ENCODE data around the gene TMEM175.

Gene TMEM175

DNA sequence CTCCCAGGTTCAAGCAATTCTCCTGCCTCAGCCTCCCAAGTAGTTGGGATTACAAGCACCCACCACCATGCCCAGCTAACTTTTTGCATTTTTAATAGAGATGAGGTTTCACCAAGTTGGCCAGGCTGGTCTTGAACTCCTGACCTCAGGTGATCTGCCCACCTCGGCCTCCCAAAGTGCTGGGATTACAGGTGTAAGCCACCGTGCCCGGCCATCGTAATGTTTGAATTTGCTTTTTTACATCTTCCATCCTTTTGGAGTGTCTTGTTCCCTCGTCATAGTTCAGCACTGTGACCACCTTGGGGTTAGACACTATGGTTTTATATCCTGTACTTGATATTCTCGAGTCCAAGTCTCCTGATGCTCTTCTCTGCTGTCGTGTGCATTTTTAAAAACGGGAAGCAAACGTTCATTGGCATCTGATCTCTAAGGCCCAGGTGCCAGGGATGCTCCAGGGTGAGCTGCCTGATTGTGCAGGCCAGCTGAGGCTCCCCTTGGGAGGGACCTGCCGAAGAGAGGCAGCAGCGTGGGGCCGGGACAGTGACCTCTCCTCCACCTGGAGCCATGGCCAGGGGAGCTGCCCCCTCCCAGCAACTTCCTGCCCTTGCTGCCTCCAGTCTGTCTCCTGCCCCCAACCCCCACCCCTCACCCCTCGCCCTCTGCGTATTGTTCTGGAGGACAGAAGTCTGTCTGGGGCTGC lies 24.4 kb downstream of the TMEM175 start:
- no peak for TF ChIP-seq EZH2phosphoT487 (IDR thresholded peaks at IDR 0.05; ENCODE audit: borderline replicate concordance)
- H3K9ac ChIP-seq (ENCODE audit: low read depth, low read length, poor library complexity, severe bottlenecking), result no peak overlapping the region
- no peaks in the 10 kb centered on the region for H3K79me2 ChIP-seq (ENCODE audit: insufficient read depth, low read length)
- H3K9me3 ChIP-seq (ENCODE audit: insufficient read depth, low read depth, low read length), result no peaks in the 10 kb centered on the region
- no peak overlapping the region for H2AFZ ChIP-seq (ENCODE audit: low read length)
- no peak overlapping the region for H3K4me3 ChIP-seq (ENCODE audit: low read length, poor library complexity, severe bottlenecking)
- H4K20me1 ChIP-seq (ENCODE audit: insufficient read depth, low read length, poor library complexity, severe bottlenecking), result no peaks in the 10 kb centered on the region
- no peaks in the 10 kb centered on the region for H3K9me2 ChIP-seq (replicated peaks; ENCODE audit: low read depth, low read length)
- H3F3A ChIP-seq (ENCODE audit: low read depth), result no peaks in the 10 kb centered on the region
- H3K36me3 ChIP-seq (ENCODE audit: insufficient read depth, low read length), result no peaks in the 10 kb centered on the region
- no peak overlapping the region for H3K4me2 ChIP-seq (ENCODE audit: low read depth, low read length, poor library complexity, severe bottlenecking)
- H3K27me3 ChIP-seq (ENCODE audit: insufficient read depth, low read length, poor library complexity, severe bottlenecking), result no peaks in the 10 kb centered on the region
- H3K4me1 ChIP-seq (ENCODE audit: insufficient read depth, low read length, poor library complexity, severe bottlenecking), result no peaks in the 10 kb centered on the region

DNA sequence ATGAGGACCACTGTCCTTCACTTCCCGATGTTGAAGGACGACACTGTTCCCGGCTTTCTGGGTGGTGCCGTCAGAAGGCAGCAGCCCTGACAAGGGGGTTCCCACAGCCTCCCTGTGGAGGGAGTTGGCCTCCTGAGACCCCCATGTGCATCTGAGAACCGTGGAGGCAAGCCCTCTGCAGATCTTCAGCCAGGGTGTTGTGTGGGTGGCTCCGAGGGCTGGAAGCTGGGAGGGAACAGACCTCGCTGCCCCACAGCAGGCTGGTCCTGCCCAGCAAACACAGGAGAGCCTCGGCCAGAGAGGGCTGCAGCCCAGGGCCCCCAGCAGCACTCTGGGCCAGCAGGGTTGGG lies 24.9 kb downstream of the TMEM175 start:
- H3K4me2 ChIP-seq (ENCODE audit: low read depth, low read length, poor library complexity, severe bottlenecking), result no peak overlapping the region
- H3K4me3 ChIP-seq (ENCODE audit: low read length, poor library complexity, severe bottlenecking), result no peak overlapping the region
- no peaks in the 10 kb centered on the region for H3K27me3 ChIP-seq (ENCODE audit: insufficient read depth, low read length, poor library complexity, severe bottlenecking)
- no peak for TF ChIP-seq EZH2phosphoT487 (IDR thresholded peaks at IDR 0.05; ENCODE audit: borderline replicate concordance)
- TF ChIP-seq, protein P1, sequence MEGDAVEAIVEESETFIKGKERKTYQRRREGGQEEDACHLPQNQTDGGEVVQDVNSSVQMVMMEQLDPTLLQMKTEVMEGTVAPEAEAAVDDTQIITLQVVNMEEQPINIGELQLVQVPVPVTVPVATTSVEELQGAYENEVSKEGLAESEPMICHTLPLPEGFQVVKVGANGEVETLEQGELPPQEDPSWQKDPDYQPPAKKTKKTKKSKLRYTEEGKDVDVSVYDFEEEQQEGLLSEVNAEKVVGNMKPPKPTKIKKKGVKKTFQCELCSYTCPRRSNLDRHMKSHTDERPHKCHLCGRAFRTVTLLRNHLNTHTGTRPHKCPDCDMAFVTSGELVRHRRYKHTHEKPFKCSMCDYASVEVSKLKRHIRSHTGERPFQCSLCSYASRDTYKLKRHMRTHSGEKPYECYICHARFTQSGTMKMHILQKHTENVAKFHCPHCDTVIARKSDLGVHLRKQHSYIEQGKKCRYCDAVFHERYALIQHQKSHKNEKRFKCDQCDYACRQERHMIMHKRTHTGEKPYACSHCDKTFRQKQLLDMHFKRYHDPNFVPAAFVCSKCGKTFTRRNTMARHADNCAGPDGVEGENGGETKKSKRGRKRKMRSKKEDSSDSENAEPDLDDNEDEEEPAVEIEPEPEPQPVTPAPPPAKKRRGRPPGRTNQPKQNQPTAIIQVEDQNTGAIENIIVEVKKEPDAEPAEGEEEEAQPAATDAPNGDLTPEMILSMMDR (conservative IDR thresholded peaks at IDR 0.05; ENCODE audit: low read length), result no peak
- no peaks in the 10 kb centered on the region for H3F3A ChIP-seq (ENCODE audit: low read depth)
- H3K9me2 ChIP-seq (replicated peaks; ENCODE audit: low read depth, low read length), result no peaks in the 10 kb centered on the region
- no peaks in the 10 kb centered on the region for H3K9me3 ChIP-seq (ENCODE audit: insufficient read depth, low read depth, low read length)
- H4K20me1 ChIP-seq (ENCODE audit: insufficient read depth, low read length, poor library complexity, severe bottlenecking), result no peaks in the 10 kb centered on the region
- no peak overlapping the region for H2AFZ ChIP-seq (ENCODE audit: low read length)
- H3K79me2 ChIP-seq (ENCODE audit: insufficient read depth, low read length), result no peaks in the 10 kb centered on the region
- no peak overlapping the region for H3K9ac ChIP-seq (ENCODE audit: low read depth, low read length, poor library complexity, severe bottlenecking)
- no peaks in the 10 kb centered on the region for H3K36me3 ChIP-seq (ENCODE audit: insufficient read depth, low read length)
- no peaks in the 10 kb centered on the region for H3K4me1 ChIP-seq (ENCODE audit: insufficient read depth, low read length, poor library complexity, severe bottlenecking)

GRCh38 chr4:957581-958313 lies 25.5 kb downstream of the TMEM175 start:
- TF ChIP-seq EZH2phosphoT487 (IDR thresholded peaks at IDR 0.05; ENCODE audit: borderline replicate concordance), result no peak
- TF ChIP-seq, protein P1 (conservative IDR thresholded peaks at IDR 0.05; ENCODE audit: low read length), result no peak
- Histone ChIP-seq H3K4me2 (ENCODE audit: low read depth, low read length, poor library complexity, severe bottlenecking) (no peak overlapping the region), H3K9me3 (ENCODE audit: insufficient read depth, low read depth, low read length) (no peaks in the 10 kb centered on the region), H3K4me1 (ENCODE audit: insufficient read depth, low read length, poor library complexity, severe bottlenecking) (no peaks in the 10 kb centered on the region), H3K9me2 (replicated peaks; ENCODE audit: low read depth, low read length) (no peaks in the 10 kb centered on the region), H3F3A (ENCODE audit: low read depth) (no peaks in the 10 kb centered on the region), H3K4me3 (ENCODE audit: low read length, poor library complexity, severe bottlenecking) (no peak overlapping the region), H2AFZ (ENCODE audit: low read length) (no peak overlapping the region), H3K36me3 (ENCODE audit: insufficient read depth, low read length) (no peaks in the 10 kb centered on the region), H3K9ac (ENCODE audit: low read depth, low read length, poor library complexity, severe bottlenecking) (no peak overlapping the region), H3K27me3 (ENCODE audit: insufficient read depth, low read length, poor library complexity, severe bottlenecking) (no peaks in the 10 kb centered on the region), H4K20me1 (ENCODE audit: insufficient read depth, low read length, poor library complexity, severe bottlenecking) (no peaks in the 10 kb centered on the region), H3K79me2 (ENCODE audit: insufficient read depth, low read length) (no peaks in the 10 kb centered on the region)

Data from Loucy (cell line).